Kidney epithelial cell (primary cell): Measurements from ENCODE around the gene CPA2. TPM values are rescaled to one million over a fixed set of nuclear protein-coding genes. Genes with fewer than 3 reads are reported as not detected.

Source experiments
- DNase-seq: peaks from one replicate; pipeline ENCODE4 v3.0.0-alpha.2; 2010; ENCODE audit warnings: low read depth
- H3K27me3 ChIP-seq: 2 replicates; pipeline ENCODE4 v1.6.0; 2011; ENCODE audit warnings: low read length; ENCODE audit not compliant: control insufficient read depth, insufficient read depth
- H3K36me3 ChIP-seq: 2 replicates; pipeline ENCODE4 v1.5.1; 2011; ENCODE audit warnings: low read length; ENCODE audit not compliant: control insufficient read depth, insufficient read depth
- H3K4me3 ChIP-seq: 2 replicates; pipeline ENCODE4 v1.5.1; 2011; ENCODE audit warnings: low read depth, mild to moderate bottlenecking, control low read depth, low read length
- total RNA-seq: library from RNA; depleted of rRNA; stranded (reverse); fragments of >200 nt; gene quantifications from 2 replicates; pipeline ENCODE4 v1.2.3, GENCODE V29; 2015
- TF ChIP-seq, protein P1 (sequence below): IDR thresholded peaks from 2 replicates; pipeline ENCODE4 v1.5.1; 2011; ENCODE audit warnings: mild to moderate bottlenecking, moderate library complexity, low read length, control low read depth, inconsistent platforms; ENCODE audit not compliant: insufficient read depth, poor library complexity, severe bottlenecking

CPA2 gene
- total RNA-seq, 1 donor from 2014 or later = not detected

DNA sequence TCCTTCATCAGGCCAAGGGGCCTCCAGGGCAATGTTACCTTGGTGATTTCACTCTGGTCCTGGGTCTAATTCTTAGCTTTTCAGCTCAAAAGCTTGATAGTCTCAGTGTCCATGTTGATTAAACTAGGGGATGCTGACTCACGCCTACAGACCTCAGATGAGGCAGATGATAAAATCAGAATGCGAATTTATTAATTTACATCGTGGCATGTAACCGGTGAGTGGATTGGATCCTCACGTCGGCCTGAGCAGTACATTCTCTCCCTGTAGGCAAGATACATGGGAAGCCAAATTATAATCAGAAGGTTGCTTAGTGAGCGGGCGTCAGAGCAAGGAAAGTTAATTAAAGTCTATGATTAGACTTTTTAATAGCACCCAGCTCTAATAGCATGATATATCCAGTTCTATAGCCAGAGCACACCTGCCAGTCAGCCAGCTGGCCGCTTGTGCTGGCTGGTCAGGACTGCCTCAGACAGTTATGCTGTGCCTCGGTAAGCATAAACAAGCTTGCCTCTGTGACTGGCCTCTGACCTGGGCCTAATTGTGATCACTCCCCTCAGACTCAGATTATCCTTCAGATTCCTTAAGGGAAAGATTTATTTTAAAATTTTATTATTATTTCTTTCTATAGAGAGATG is 57.8 kb downstream of the CPA2 start:
- no peak overlapping the region for H3K4me3 ChIP-seq
- H3K27me3 ChIP-seq = no peaks in the 10 kb centered on the region
- no peak for DNase-seq
- TF ChIP-seq, protein P1, sequence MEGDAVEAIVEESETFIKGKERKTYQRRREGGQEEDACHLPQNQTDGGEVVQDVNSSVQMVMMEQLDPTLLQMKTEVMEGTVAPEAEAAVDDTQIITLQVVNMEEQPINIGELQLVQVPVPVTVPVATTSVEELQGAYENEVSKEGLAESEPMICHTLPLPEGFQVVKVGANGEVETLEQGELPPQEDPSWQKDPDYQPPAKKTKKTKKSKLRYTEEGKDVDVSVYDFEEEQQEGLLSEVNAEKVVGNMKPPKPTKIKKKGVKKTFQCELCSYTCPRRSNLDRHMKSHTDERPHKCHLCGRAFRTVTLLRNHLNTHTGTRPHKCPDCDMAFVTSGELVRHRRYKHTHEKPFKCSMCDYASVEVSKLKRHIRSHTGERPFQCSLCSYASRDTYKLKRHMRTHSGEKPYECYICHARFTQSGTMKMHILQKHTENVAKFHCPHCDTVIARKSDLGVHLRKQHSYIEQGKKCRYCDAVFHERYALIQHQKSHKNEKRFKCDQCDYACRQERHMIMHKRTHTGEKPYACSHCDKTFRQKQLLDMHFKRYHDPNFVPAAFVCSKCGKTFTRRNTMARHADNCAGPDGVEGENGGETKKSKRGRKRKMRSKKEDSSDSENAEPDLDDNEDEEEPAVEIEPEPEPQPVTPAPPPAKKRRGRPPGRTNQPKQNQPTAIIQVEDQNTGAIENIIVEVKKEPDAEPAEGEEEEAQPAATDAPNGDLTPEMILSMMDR = no peak
- H3K36me3 ChIP-seq = no peaks in the 10 kb centered on the region

DNA sequence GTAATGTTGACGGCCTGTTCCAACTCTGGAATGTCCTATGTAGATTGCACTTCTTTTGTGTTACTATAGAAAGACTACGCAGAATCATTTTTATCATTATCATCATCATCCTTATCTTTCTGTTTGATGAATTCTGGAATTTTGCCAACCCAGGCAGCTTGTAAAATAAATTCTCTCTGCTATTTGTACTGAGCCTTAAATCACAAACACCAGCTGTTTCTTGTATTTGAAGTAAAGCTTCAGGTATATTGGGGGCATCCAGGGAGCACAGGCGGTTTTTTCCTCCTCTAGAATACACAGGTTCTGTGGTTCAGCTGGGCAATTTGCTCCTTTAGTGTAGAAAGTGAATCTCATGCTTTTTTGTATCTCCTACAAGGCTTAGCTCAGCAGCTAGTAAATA is 63.0 kb downstream of the CPA2 start:
- no peak overlapping the region for H3K4me3 ChIP-seq
- TF ChIP-seq, protein P1 = no peak
- H3K27me3 ChIP-seq = no peaks in the 10 kb centered on the region

DNA sequence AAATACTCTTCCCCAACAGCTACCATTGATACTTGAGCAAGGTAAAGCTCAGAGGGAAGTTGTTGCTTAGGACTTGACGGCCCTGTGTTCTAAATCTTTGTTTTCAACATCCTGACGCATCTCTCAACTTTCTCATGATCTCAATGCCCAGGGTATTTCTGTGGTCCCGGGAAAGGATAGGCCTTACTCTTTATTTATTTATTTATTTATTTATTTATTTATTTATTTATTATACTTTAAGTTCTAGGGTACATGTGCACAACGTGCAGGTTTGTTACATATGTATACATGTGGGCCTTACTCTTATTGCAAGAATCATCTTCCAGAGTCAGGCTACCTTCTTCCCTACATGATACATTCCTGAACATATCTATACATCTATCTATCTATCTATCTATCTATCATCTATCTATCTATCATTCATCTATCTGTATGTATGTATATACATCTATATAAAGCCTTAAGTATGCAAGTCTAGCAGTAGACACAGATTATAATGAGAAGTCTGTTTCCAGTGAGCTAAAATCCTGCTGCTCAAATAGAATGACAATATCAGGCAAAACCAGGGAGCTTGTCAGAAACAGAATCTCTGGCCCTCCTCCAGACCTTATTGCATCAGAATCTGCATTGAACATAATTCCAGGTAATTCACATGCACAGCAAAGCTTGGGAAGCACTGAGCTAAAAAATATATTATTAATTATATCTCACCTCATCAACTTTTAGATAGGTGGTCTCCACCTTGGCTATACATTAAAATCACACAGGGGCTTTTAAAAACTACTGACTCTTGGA is 65.8 kb downstream of the CPA2 start:
- DNase-seq = no peak
- H3K36me3 ChIP-seq = no peaks in the 10 kb centered on the region
- H3K4me3 ChIP-seq = no peak overlapping the region
- no peaks in the 10 kb centered on the region for H3K27me3 ChIP-seq
- TF ChIP-seq, protein P1 = no peak

More for the DNA sequence above, 63.0 kb downstream of the CPA2 start:
- DNase-seq = no peak
- no peaks in the 10 kb centered on the region for H3K36me3 ChIP-seq

DNA sequence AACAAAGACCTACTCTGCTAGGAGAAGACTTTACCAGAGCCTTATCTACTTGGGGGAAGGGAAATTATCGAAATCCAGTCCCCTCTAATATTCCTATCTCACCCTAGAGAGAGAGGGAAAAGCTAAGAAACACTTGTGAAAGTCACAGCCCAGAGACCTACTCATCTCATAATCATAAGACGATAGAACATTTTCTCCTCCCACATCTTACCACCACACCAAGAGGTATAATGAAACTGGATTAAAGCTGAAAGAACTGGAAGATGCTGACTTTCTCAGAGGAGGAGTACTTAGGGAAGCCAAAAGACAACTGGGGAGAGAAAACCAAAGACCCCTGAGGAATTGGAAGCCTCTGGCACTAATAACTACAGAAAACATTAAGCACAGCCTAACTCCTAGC is 67.2 kb downstream of the CPA2 start:
- Histone ChIP-seq H3K4me3 (no peak overlapping the region), H3K36me3 (no peaks in the 10 kb centered on the region), H3K27me3 (no peaks in the 10 kb centered on the region)
- TF ChIP-seq, protein P1 = no peak
- DNase-seq = no peak

DNA sequence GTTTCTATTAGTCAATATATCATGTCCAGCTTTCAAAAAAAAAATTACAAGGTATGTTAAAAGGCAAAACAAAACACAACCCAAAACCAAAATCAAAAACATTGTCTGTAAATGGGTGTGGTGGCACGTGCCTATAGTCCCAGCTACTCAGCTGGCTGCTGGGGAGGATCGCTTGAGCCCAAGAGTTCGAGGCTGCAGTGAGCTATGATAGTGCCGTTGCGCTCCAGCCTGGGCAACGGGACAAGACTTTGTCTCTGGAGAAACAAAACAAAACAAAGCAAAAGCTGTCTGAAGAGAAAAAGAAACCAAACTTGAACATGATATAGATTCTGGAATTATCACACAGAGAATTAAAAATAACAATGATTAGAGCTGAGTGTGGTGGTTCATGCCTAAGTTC is 67.6 kb downstream of the CPA2 start:
- H3K36me3 ChIP-seq = no peaks in the 10 kb centered on the region
- TF ChIP-seq, protein P1 = no peak
- no peak for DNase-seq
- no peaks in the 10 kb centered on the region for H3K27me3 ChIP-seq
- no peak overlapping the region for H3K4me3 ChIP-seq
